ENCODE results near the gene XIRP2. TPM values are rescaled to one million over a fixed set of nuclear protein-coding genes. Genes with fewer than 3 reads are reported as not detected.
A peak's percentile ranks its signal among the peaks of the same experiment; 100 is the strongest.

The XIRP2 gene
- total and polyA plus RNA-seq, 2 of the 13 experiments (the other 11 are each of a cell fraction or from before 2014, with no cell fraction given): 0.04 to 0.05 TPM

- TF ChIP-seq IRF1 (CRISPR knock-in tag; IDR thresholded peaks at IDR 0.05; ENCODE audit: low read depth) (no peak), HNF4G (IDR thresholded peaks at IDR 0.05; ENCODE audit: borderline replicate concordance, low read depth, low read length) (no peak), HNF4G (CRISPR knock-in tag; IDR thresholded peaks at IDR 0.05; ENCODE audit: borderline replicate concordance, low read depth) (no peak), ZNF3 (CRISPR knock-in tag; IDR thresholded peaks at IDR 0.05) (0 out of 2 replicates have a peak, but pooled peaks have one; percentile 19), POLR2AphosphoS2 (IDR thresholded peaks at IDR 0.05; ENCODE audit: low read depth, low read length) (no peak), KDM5B (CRISPR knock-in tag; IDR thresholded peaks at IDR 0.05; ENCODE audit: borderline replicate concordance) (no peak), ZSCAN5A (CRISPR knock-in tag; IDR thresholded peaks at IDR 0.05; ENCODE audit: borderline replicate concordance) (peak; percentile 88; the same call in 1 of the 2 replicates), POLR2G (IDR thresholded peaks at IDR 0.05; ENCODE audit: low read depth, low read length) (no peak), NONO (IDR thresholded peaks at IDR 0.05) (no peak), NONO (CRISPR knock-in tag; conservative IDR thresholded peaks at IDR 0.05) (no peak), KLF12 (CRISPR knock-in tag; IDR thresholded peaks at IDR 0.05; ENCODE audit: borderline replicate concordance) (no peak), ZZZ3 (CRISPR knock-in tag; IDR thresholded peaks at IDR 0.05; ENCODE audit: borderline replicate concordance) (no peak), FOXC1 (CRISPR knock-in tag; IDR thresholded peaks at IDR 0.05; ENCODE audit: borderline replicate concordance) (no peak), MAF1 (CRISPR knock-in tag; IDR thresholded peaks at IDR 0.05; ENCODE audit: borderline replicate concordance) (no peak), ZNF430 (CRISPR knock-in tag; IDR thresholded peaks at IDR 0.05) (no peak), ZGPAT (CRISPR knock-in tag; IDR thresholded peaks at IDR 0.05) (peak; percentile 91), GMEB2 (CRISPR knock-in tag; IDR thresholded peaks at IDR 0.05; ENCODE audit: low read depth) (no peak), NFAT5 (CRISPR knock-in tag; IDR thresholded peaks at IDR 0.05) (no peak), ZBTB21 (CRISPR knock-in tag; IDR thresholded peaks at IDR 0.05) (no peak), KLF11 (CRISPR knock-in tag; IDR thresholded peaks at IDR 0.05) (no peak)
Measured at GRCh38 chr2:167103028-167103756, 214.9 kb downstream of the XIRP2 start (continued).
